ENCODE measurements around the gene KIAA0586.

DNA sequence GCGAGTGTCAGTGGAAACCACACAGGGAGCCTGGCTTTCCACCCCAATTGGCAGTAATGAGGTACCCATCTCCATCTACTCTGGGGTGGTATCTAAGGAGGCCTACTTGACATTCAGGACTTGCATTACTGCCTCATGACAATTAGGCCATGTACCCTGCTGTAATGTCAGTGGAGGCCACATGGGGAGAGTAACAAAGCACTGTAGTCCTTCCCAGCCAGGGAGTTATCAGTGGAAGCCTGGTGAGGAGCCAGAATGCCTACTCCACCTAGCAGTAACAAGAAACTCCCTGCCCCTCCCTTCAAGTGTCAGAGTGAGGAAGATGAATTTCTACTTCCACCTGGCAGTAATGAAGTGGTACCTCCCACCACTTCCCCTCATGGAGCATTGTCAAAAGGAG is 12.7 kb upstream of the KIAA0586 start:
- TF ChIP-seq POLR2A (IDR thresholded peaks at IDR 0.05), result no peak
- TF ChIP-seq, protein P1, sequence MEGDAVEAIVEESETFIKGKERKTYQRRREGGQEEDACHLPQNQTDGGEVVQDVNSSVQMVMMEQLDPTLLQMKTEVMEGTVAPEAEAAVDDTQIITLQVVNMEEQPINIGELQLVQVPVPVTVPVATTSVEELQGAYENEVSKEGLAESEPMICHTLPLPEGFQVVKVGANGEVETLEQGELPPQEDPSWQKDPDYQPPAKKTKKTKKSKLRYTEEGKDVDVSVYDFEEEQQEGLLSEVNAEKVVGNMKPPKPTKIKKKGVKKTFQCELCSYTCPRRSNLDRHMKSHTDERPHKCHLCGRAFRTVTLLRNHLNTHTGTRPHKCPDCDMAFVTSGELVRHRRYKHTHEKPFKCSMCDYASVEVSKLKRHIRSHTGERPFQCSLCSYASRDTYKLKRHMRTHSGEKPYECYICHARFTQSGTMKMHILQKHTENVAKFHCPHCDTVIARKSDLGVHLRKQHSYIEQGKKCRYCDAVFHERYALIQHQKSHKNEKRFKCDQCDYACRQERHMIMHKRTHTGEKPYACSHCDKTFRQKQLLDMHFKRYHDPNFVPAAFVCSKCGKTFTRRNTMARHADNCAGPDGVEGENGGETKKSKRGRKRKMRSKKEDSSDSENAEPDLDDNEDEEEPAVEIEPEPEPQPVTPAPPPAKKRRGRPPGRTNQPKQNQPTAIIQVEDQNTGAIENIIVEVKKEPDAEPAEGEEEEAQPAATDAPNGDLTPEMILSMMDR (IDR thresholded peaks at IDR 0.05 in 4 of 5, conservative IDR thresholded peaks at IDR 0.05 in 1 of 5), result no peak
